Measurements from ENCODE around the gene PSMD7.

Gene PSMD7

DNA sequence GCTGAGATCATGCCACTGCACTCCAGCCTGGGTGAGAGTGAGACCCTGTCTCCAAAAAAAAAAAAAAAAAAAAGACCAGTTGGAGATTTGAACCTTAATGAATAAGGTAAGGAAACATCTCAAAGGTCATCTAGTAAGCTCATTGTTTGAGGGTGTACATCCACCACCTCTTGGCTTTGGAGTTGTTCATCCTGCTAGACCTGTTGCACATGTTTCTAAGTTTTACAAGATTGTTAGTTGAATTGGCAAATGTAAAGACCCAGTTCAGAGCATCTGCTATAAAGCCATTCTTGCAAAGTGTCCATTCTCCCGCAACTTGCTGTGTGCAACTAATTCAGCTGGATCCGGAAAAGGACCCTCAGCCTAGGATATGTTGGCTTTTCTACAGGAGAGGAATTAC lies 1.5 kb downstream of the PSMD7 start:
- TF ChIP-seq, protein P1, sequence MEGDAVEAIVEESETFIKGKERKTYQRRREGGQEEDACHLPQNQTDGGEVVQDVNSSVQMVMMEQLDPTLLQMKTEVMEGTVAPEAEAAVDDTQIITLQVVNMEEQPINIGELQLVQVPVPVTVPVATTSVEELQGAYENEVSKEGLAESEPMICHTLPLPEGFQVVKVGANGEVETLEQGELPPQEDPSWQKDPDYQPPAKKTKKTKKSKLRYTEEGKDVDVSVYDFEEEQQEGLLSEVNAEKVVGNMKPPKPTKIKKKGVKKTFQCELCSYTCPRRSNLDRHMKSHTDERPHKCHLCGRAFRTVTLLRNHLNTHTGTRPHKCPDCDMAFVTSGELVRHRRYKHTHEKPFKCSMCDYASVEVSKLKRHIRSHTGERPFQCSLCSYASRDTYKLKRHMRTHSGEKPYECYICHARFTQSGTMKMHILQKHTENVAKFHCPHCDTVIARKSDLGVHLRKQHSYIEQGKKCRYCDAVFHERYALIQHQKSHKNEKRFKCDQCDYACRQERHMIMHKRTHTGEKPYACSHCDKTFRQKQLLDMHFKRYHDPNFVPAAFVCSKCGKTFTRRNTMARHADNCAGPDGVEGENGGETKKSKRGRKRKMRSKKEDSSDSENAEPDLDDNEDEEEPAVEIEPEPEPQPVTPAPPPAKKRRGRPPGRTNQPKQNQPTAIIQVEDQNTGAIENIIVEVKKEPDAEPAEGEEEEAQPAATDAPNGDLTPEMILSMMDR (IDR thresholded peaks at IDR 0.05; ENCODE audit: poor library complexity, severe bottlenecking) = no peak
- no peaks in the 10 kb centered on the region for H3K9me3 ChIP-seq (ENCODE audit: severe bottlenecking)
- ATAC-seq (ENCODE audit: low read depth) (no peak), DNase-seq (ENCODE audit: low spot score) (no peak)
- H3K36me3 ChIP-seq (ENCODE audit: low read depth) = peaks cover 53% of the 10 kb centered on the region
- no peak overlapping the region for H3K4me3 ChIP-seq (ENCODE audit: severe bottlenecking)
- no peak overlapping the region for H3K27ac ChIP-seq (ENCODE audit: poor library complexity, severe bottlenecking)
- peaks cover 3% of the 10 kb centered on the region for H3K4me1 ChIP-seq (ENCODE audit: insufficient read depth, poor library complexity, severe bottlenecking)
- H3K27me3 ChIP-seq (ENCODE audit: insufficient read depth, poor library complexity, severe bottlenecking) = no peaks in the 10 kb centered on the region

DNA sequence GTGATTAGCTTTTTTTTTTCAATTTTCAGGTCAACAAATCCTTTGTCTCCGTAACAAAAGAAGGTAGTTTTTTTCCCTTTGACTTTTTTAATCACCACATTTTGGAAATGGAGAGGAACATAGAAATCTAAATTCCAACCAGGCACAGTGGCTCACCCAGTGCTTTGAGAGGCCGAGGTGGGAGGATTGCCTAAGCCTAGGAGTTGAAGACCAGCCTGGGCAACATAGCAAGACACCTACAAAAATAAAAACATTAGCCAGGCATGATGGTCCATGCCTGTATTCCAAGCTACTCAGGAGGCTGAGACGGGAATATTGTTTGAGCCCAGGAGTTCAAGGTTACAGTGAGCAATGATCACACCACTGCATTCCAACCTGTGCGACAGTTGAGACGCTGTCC lies 5.7 kb downstream of the PSMD7 start:
- TF ChIP-seq, protein P1 (IDR thresholded peaks at IDR 0.05; ENCODE audit: poor library complexity, severe bottlenecking) = no peak
- H3K27ac ChIP-seq (ENCODE audit: poor library complexity, severe bottlenecking) = no peak overlapping the region
- H3K4me1 ChIP-seq (ENCODE audit: insufficient read depth, poor library complexity, severe bottlenecking) = peaks cover 3% of the 10 kb centered on the region
- no peak for ATAC-seq (ENCODE audit: low read depth)
- peaks cover 93% of the 10 kb centered on the region for H3K36me3 ChIP-seq (ENCODE audit: low read depth)
- H3K27me3 ChIP-seq (ENCODE audit: insufficient read depth, poor library complexity, severe bottlenecking) = no peaks in the 10 kb centered on the region
- DNase-seq (ENCODE audit: low spot score) = no peak
- no peak overlapping the region for H3K4me3 ChIP-seq (ENCODE audit: severe bottlenecking)
- no peaks in the 10 kb centered on the region for H3K9me3 ChIP-seq (ENCODE audit: severe bottlenecking)

DNA sequence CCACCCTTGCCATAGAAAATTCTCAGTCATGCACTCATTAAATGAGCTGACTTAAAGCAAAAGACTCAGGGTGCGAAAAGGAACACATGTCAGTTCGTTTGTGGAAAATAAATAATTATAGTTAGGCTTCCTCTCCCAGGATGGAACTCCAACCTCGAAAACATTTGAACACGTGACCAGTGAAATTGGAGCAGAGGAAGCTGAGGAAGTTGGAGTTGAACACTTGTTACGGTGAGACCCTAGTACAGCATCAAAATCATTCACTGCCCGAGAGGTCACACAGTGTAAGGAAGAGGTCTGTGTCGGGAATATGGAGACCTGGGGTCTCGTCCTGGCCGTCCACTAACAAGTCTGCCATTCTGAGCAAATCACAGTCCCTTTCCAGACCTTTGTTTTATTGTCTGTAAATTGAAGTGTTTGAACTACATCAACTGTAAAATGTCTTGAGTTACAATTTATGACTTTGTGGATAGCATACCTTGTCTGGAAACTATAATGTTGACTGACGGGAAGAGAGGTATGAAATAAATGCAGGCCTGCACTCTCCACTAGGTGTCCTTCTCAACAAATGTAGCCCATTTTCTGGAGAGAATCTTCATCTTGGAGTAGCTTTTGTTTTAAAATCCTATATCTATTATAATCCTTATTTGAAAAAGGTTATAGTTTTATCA lies 7.7 kb downstream of the PSMD7 start:
- ATAC-seq (ENCODE audit: low read depth) (no peak; the same call in 2 of the 3 replicates), DNase-seq (ENCODE audit: low spot score) (no peak)
- H3K4me1 ChIP-seq (ENCODE audit: insufficient read depth, poor library complexity, severe bottlenecking) = no peaks in the 10 kb centered on the region
- peaks cover 81% of the 10 kb centered on the region for H3K36me3 ChIP-seq (ENCODE audit: low read depth)
- H3K27me3 ChIP-seq (ENCODE audit: insufficient read depth, poor library complexity, severe bottlenecking) = no peaks in the 10 kb centered on the region
- TF ChIP-seq, protein P1 (IDR thresholded peaks at IDR 0.05; ENCODE audit: poor library complexity, severe bottlenecking) = peak; percentile 50
- H3K9me3 ChIP-seq (ENCODE audit: severe bottlenecking) = no peaks in the 10 kb centered on the region
- no peak overlapping the region for H3K4me3 ChIP-seq (ENCODE audit: severe bottlenecking)
- H3K27ac ChIP-seq (ENCODE audit: poor library complexity, severe bottlenecking) = no peak overlapping the region

DNA sequence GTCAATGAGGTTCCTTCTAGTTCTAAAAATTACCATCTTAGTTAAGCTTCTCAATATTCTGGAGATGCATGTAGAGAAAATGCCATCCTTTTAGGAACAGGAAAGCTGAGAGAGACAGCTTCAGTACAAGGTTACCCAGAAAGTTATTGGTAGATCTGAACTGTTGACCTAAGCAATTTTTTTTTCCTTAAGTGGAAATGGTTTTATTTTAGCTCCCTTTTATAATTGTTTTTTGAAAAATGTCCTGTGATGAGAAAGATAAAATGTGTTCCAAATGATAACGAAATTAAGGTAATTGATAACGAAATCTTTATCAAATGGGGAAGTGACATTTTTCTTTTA lies 8.2 kb downstream of the PSMD7 start:
- TF ChIP-seq, protein P1 (IDR thresholded peaks at IDR 0.05; ENCODE audit: poor library complexity, severe bottlenecking) = peak; percentile 25
- no peaks in the 10 kb centered on the region for H3K9me3 ChIP-seq (ENCODE audit: severe bottlenecking)
- no peaks in the 10 kb centered on the region for H3K4me1 ChIP-seq (ENCODE audit: insufficient read depth, poor library complexity, severe bottlenecking)
- no peak overlapping the region for H3K27ac ChIP-seq (ENCODE audit: poor library complexity, severe bottlenecking)
- H3K27me3 ChIP-seq (ENCODE audit: insufficient read depth, poor library complexity, severe bottlenecking) = no peaks in the 10 kb centered on the region
- ATAC-seq (ENCODE audit: low read depth) (no peak), DNase-seq (ENCODE audit: low spot score) (no peak)
- H3K36me3 ChIP-seq (ENCODE audit: low read depth) = peaks cover 80% of the 10 kb centered on the region
- H3K4me3 ChIP-seq (ENCODE audit: severe bottlenecking) = no peak overlapping the region

DNA sequence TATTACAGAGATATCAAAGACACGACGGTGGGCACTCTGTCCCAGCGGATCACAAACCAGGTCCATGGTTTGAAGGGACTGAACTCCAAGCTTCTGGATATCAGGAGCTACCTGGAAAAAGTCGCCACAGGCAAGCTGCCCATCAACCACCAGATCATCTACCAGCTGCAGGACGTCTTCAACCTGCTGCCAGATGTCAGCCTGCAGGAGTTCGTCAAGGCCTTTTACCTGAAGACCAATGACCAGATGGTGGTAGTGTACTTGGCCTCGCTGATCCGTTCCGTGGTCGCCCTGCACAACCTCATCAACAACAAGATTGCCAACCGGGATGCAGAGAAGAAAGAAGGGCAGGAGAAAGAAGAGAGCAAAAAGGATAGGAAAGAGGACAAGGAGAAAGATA lies 8.7 kb downstream of the PSMD7 start:
- Histone ChIP-seq H3K4me1 (ENCODE audit: insufficient read depth, poor library complexity, severe bottlenecking) (no peaks in the 10 kb centered on the region), H3K4me3 (ENCODE audit: severe bottlenecking) (no peak overlapping the region), H3K27ac (ENCODE audit: poor library complexity, severe bottlenecking) (no peak overlapping the region), H3K36me3 (ENCODE audit: low read depth) (peaks cover 75% of the 10 kb centered on the region), H3K27me3 (ENCODE audit: insufficient read depth, poor library complexity, severe bottlenecking) (no peaks in the 10 kb centered on the region), H3K9me3 (ENCODE audit: severe bottlenecking) (no peaks in the 10 kb centered on the region)
- TF ChIP-seq, protein P1 (IDR thresholded peaks at IDR 0.05; ENCODE audit: poor library complexity, severe bottlenecking) = no peak
- DNase-seq (ENCODE audit: low spot score) (no peak), ATAC-seq (ENCODE audit: low read depth) (no peak)
